RWPE2 (cell line): ENCODE measurements around the gene GPER1.

ENCODE experiments used
- ATAC-seq: fragments of 200-7000 bp; cut with Tn5 transposase; 3 replicates; pipeline ENCODE4 v1.9.1; 2021; ENCODE audit warnings: low read depth
- DNase-seq: peaks from one replicate; pipeline ENCODE4 v3.0.0-alpha.2; 2020; ENCODE audit warnings: low spot score
- H3K27ac ChIP-seq: fragments of 450-650 bp; 2 replicates; pipeline ENCODE4 v1.5.1; 2017; ENCODE audit warnings: mild to moderate bottlenecking; ENCODE audit not compliant: poor library complexity, severe bottlenecking
- H3K27me3 ChIP-seq: fragments of 250-450 bp; sonication (Bioruptor Pico); 2 replicates; pipeline ENCODE4 v1.5.1; 2021; ENCODE audit warnings: mild to moderate bottlenecking, moderate library complexity; ENCODE audit not compliant: insufficient read depth, poor library complexity, severe bottlenecking
- H3K36me3 ChIP-seq: fragments of 250-450 bp; sonication (Bioruptor Pico); 2 replicates; pipeline ENCODE4 v1.5.1; 2020; ENCODE audit warnings: low read depth, mild to moderate bottlenecking, moderate library complexity
- H3K4me1 ChIP-seq: fragments of 250-450 bp; sonication (Bioruptor Pico); 2 replicates; pipeline ENCODE4 v1.5.1; 2021; ENCODE audit warnings: mild to moderate bottlenecking, moderate library complexity; ENCODE audit not compliant: insufficient read depth, poor library complexity, severe bottlenecking
- H3K4me3 ChIP-seq: fragments of 250-450 bp; sonication (Bioruptor Pico); 2 replicates; pipeline ENCODE4 v1.5.1; 2021; ENCODE audit warnings: mild to moderate bottlenecking, moderate library complexity; ENCODE audit not compliant: severe bottlenecking
- H3K9me3 ChIP-seq: fragments of 250-450 bp; sonication (Bioruptor Pico); 2 replicates; pipeline ENCODE4 v1.5.1; 2021; ENCODE audit warnings: mild to moderate bottlenecking, moderate library complexity; ENCODE audit not compliant: severe bottlenecking
- CTCF ChIP-seq: fragments of 450-650 bp; IDR thresholded peaks from one replicate; pipeline ENCODE4 v1.5.1; 2017; ENCODE audit warnings: mild to moderate bottlenecking, moderate library complexity; ENCODE audit not compliant: poor library complexity, severe bottlenecking

Gene GPER1

DNA sequence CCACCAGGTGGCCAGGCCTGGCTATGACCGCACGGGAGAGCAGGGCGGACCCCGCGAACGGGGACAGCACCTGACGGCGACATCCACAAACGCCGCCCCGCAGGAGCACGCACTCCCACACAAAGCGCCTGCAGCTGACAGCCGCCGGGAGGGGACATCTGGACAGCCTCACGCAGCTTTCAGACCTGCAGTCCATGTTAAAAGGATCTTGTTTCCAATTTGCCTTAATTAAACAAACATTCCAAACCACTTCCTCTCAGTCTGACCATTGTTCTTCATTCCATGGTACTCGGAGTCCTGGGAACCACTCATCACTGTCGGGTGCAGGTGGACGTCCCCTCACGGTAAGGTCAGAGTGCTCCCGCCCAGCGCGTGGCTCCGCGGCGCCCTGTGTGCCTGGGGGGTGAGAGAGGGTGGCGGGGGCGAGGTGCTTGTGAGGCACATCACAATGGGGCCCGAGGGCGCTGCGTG, 5.9 kb upstream of the GPER1 start:
- no peak overlapping the region for H3K27ac ChIP-seq
- ATAC-seq, result no peak

DNA sequence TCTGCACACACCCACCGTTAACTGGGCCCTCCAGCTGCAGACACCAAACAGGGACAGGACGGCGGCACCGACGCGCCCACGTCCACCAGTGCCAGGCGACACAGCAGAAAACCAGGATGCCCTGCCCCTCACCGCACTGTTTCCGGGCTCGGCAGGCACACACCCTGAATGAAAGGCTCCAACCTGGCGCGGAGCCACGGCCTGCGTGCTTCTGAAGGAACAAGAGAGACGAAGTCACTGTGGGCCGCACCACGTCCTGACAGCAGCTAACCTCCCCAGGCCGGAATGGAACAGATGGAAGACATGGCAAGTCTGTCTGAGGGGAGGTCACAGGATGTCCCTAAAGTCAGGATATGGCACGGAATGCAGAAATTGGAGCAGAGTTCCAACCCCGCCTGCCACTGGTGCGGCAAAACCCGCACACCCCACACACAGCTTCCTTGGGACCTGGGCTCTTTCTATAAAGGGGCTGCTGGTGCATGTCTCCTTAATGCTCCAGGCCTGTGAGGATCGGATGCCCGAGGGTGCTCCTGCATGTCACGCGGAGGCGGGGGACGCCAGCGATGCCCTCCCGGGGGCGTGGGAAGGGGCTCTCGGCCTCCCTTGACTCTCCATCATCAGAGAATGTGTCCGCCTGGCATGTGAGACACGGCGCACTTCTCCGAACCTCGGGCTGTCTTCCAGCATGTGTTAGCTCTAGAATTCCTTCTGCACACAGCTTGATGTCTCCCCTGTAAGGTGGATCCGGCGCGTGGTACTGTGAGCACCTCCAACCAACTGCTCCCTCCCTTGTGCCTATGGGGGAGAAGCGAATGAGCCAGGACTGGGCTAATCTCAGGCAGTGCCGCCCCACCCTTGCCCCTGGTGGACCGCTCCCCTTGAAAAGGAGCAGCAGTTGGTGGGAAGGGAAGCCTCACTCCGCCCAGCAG, 3.9 kb upstream of the GPER1 start:
- H3K36me3 ChIP-seq, result no peaks in the 10 kb centered on the region
- peaks cover 21% of the 10 kb centered on the region for H3K4me1 ChIP-seq
- no peaks in the 10 kb centered on the region for H3K9me3 ChIP-seq
- TF ChIP-seq CTCF, result no peak
- ATAC-seq (no peak), DNase-seq (no peak)
- no peaks in the 10 kb centered on the region for H3K27me3 ChIP-seq
- no peak overlapping the region for H3K27ac ChIP-seq
- H3K4me3 ChIP-seq, result no peak overlapping the region

More for the DNA sequence above, 5.9 kb upstream of the GPER1 start:
- Histone ChIP-seq H3K4me3 (no peak overlapping the region), H3K4me1 (peaks cover 6% of the 10 kb centered on the region), H3K36me3 (no peaks in the 10 kb centered on the region), H3K27me3 (no peaks in the 10 kb centered on the region), H3K9me3 (no peaks in the 10 kb centered on the region)
- DNase-seq, result no peak
- no peak for TF ChIP-seq CTCF

DNA sequence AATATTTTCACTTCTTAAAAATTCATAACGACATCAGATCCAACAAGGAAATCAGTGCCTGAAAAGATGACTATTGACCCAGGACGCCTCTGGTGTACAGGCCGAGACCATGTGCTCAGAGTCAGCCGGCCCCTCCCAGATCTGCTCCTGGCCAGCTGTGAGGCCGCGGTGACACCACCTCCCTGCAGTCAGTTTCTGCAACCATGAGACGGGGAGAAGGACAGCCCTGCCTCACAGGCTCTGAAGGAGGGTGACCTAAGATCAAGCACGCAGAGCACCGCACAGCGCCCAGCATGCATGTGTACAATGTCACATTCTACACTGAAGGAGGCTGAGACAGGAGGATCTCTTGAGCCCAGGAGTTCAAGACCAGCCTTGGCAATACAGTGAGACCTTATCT, 2.6 kb upstream of the GPER1 start:
- Histone ChIP-seq H3K36me3 (no peaks in the 10 kb centered on the region), H3K27ac (no peak overlapping the region), H3K4me3 (no peak overlapping the region), H3K4me1 (peaks cover 21% of the 10 kb centered on the region), H3K9me3 (no peaks in the 10 kb centered on the region), H3K27me3 (no peaks in the 10 kb centered on the region)
- no peak for TF ChIP-seq CTCF
- ATAC-seq (no peak), DNase-seq (no peak)

DNA sequence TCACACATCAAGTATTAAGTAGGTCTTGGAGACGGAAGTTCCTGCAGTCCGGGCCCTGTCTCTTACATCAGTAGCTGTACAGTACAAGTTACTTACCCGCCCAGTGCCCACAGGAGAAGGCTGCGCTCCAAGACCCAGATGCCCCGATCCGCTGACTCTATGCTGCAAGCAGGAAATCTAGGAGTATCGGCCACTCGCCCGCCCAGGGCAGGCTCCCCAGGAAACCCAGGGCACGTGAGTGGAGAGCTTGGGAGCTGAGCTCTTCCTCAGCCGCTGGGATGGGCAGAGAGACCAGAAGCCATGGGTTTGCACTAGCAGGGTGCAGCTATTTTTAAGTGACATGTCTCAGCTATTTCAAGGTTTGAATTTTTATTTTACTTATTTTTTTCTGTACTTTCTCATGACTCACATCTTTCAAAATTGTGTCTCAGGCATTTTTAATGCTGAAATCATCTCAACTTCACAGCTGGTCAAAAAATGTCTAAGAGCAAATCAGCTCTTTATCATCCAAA, 1.9 kb upstream of the GPER1 start:
- TF ChIP-seq CTCF, result no peak
- no peaks in the 10 kb centered on the region for H3K27me3 ChIP-seq
- H3K4me1 ChIP-seq, result peaks cover 21% of the 10 kb centered on the region
- ATAC-seq (no peak), DNase-seq (no peak)
- no peak overlapping the region for H3K4me3 ChIP-seq
- no peak overlapping the region for H3K27ac ChIP-seq
- no peaks in the 10 kb centered on the region for H3K9me3 ChIP-seq
- no peaks in the 10 kb centered on the region for H3K36me3 ChIP-seq
